Ecto neural progenitor cell (in vitro differentiated cells): ENCODE data around the gene SLC12A4.
"Not testable (repeated sequence)": the region's sequence is repeated elsewhere in the genome, so short reads cannot be mapped to it uniquely, and the experiment has no call there.

ENCODE experiments used
- DNase-seq: peaks from one replicate; pipeline ENCODE4 v3.0.0-alpha.2; 2018; ENCODE audit warnings: low spot score

The SLC12A4 gene

GRCh38 chr16:67968400-67969253 lies at the start of gene SLC12A4:
Gene SLC12A4, minus strand, starts transcription at chr16:67968637. Its CDS starts 84 bp downstream, at chr16:67968553.
- DNase-seq = peak; percentile 82

- DNase-seq = no peak
Observed at GRCh38 chr16:68015681-68016080, 47.2 kb upstream of the SLC12A4 start, which contains the start of gene DPEP2NB. Gene DPEP2NB, minus strand, starts transcription at chr16:68015911. Its CDS starts 141 bp downstream, at chr16:68015770.

GRCh38 chr16:68013440-68013839 lies 45.0 kb upstream of the SLC12A4 start:
- no peak for DNase-seq

- DNase-seq = not testable (repeated sequence)
Observed at GRCh38 chr16:68009872-68010271, 41.4 kb upstream of the SLC12A4 start.

- no peak for DNase-seq
Observed at GRCh38 chr16:68009157-68009735, 40.8 kb upstream of the SLC12A4 start.

GRCh38 chr16:68005786-68006286 lies 37.4 kb upstream of the SLC12A4 start:
- no peak for DNase-seq

GRCh38 chr16:68005211-68005610 lies 36.8 kb upstream of the SLC12A4 start:
- DNase-seq = no peak

- no peak for DNase-seq
Observed at GRCh38 chr16:68003031-68003430, 34.6 kb upstream of the SLC12A4 start.

GRCh38 chr16:68000450-68000849 lies 32.0 kb upstream of the SLC12A4 start:
- DNase-seq = no peak

- no peak for DNase-seq
Observed at GRCh38 chr16:67999985-68000384, 31.5 kb upstream of the SLC12A4 start.

GRCh38 chr16:67998779-67999688 lies 30.6 kb upstream of the SLC12A4 start, which contains the start of gene DPEP2:
Gene DPEP2, minus strand, starts transcription at chr16:67999484. Its CDS starts 6,272 bp downstream, at chr16:67993212.
- not testable (repeated sequence) for DNase-seq

- DNase-seq = not testable (repeated sequence)
Observed at GRCh38 chr16:67998231-67998778, 29.9 kb upstream of the SLC12A4 start.

GRCh38 chr16:67996666-67997065 lies 28.2 kb upstream of the SLC12A4 start:
- DNase-seq = no peak

GRCh38 chr16:67995423-67995822 lies 27.0 kb upstream of the SLC12A4 start:
- no peak for DNase-seq

GRCh38 chr16:67994040-67994408 lies 25.6 kb upstream of the SLC12A4 start:
- not testable (repeated sequence) for DNase-seq

GRCh38 chr16:67993207-67994039 lies 25.0 kb upstream of the SLC12A4 start:
- DNase-seq = peak; percentile 86

- no peak for DNase-seq
Observed at GRCh38 chr16:67992661-67993206, 24.3 kb upstream of the SLC12A4 start.

- no peak for DNase-seq
Observed at GRCh38 chr16:67990018-67990386, 21.6 kb upstream of the SLC12A4 start.

- DNase-seq = no peak
Observed at GRCh38 chr16:67989322-67990017, 21.0 kb upstream of the SLC12A4 start.

- no peak for DNase-seq
Observed at GRCh38 chr16:67988675-67989074, 20.2 kb upstream of the SLC12A4 start.
